GM18499 (cell line): ENCODE measurements around the gene VAV2.

ENCODE experiments used
- ATAC-seq: cut with Tn5 transposase; IDR thresholded peaks from one replicate; pipeline ENCODE4 v1.9.1; 2021; ENCODE audit warnings: moderate number of reproducible peaks; ENCODE audit not compliant: insufficient read depth, unreplicated experiment

The VAV2 gene

GRCh38 chr9:133982971-133983720 is 9.0 kb downstream of the VAV2 start:
- no peak for ATAC-seq

GRCh38 chr9:133981958-133982681 is 10.0 kb downstream of the VAV2 start:
- no peak for ATAC-seq

- ATAC-seq = no peak
Measured at GRCh38 chr9:133981589-133981957, 10.6 kb downstream of the VAV2 start.

GRCh38 chr9:133980864-133981588 is 11.1 kb downstream of the VAV2 start:
- ATAC-seq = no peak

GRCh38 chr9:133979921-133980863 is 11.9 kb downstream of the VAV2 start:
- ATAC-seq = no peak

- no peak for ATAC-seq
Measured at GRCh38 chr9:133979273-133979920, 12.7 kb downstream of the VAV2 start.

GRCh38 chr9:133978899-133979272 is 13.2 kb downstream of the VAV2 start:
- ATAC-seq = no peak

- ATAC-seq = no peak
Measured at GRCh38 chr9:133978226-133978898, 13.8 kb downstream of the VAV2 start.

- ATAC-seq = no peak
Measured at GRCh38 chr9:133977421-133978201, 14.5 kb downstream of the VAV2 start.

GRCh38 chr9:133976887-133977286 is 15.2 kb downstream of the VAV2 start:
- no peak for ATAC-seq

GRCh38 chr9:133976191-133976861 is 15.8 kb downstream of the VAV2 start:
- ATAC-seq = no peak

- ATAC-seq = no peak
Measured at GRCh38 chr9:133975511-133975910, 16.6 kb downstream of the VAV2 start.

GRCh38 chr9:133974631-133975341 is 17.3 kb downstream of the VAV2 start:
- ATAC-seq = no peak

GRCh38 chr9:133973791-133974630 is 18.1 kb downstream of the VAV2 start:
- ATAC-seq = no peak

GRCh38 chr9:133973111-133973790 is 18.9 kb downstream of the VAV2 start:
- no peak for ATAC-seq
